ENCODE data around the gene IL1A.

- no peak for TF ChIP-seq EZH2 (IDR thresholded peaks at IDR 0.05; ENCODE audit: borderline replicate concordance, low read depth, low read length, poor library complexity, severe bottlenecking)
- TF ChIP-seq, protein P1, sequence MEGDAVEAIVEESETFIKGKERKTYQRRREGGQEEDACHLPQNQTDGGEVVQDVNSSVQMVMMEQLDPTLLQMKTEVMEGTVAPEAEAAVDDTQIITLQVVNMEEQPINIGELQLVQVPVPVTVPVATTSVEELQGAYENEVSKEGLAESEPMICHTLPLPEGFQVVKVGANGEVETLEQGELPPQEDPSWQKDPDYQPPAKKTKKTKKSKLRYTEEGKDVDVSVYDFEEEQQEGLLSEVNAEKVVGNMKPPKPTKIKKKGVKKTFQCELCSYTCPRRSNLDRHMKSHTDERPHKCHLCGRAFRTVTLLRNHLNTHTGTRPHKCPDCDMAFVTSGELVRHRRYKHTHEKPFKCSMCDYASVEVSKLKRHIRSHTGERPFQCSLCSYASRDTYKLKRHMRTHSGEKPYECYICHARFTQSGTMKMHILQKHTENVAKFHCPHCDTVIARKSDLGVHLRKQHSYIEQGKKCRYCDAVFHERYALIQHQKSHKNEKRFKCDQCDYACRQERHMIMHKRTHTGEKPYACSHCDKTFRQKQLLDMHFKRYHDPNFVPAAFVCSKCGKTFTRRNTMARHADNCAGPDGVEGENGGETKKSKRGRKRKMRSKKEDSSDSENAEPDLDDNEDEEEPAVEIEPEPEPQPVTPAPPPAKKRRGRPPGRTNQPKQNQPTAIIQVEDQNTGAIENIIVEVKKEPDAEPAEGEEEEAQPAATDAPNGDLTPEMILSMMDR (conservative IDR thresholded peaks at IDR 0.05; ENCODE audit: low read depth, low read length): no peak
Measured at GRCh38 chr2:112831946-112832840, 47.9 kb upstream of the IL1A start.
